Brain microvascular endothelial cell (primary cell): ENCODE data around the gene TNS3.

Source experiments
- DNase-seq: peaks from one replicate; pipeline ENCODE4 v3.0.0-alpha.2; 2020
- H3K27ac ChIP-seq: fragments of 250-450 bp; sonication (Bioruptor Pico); 2 replicates; pipeline ENCODE4 v1.5.1; 2020; ENCODE audit warnings: mild to moderate bottlenecking, moderate library complexity
- H3K27me3 ChIP-seq: fragments of 250-450 bp; sonication (Bioruptor Pico); replicated peaks from 2 replicates; pipeline ENCODE4 v1.5.1; 2020; ENCODE audit warnings: mild to moderate bottlenecking
- H3K36me3 ChIP-seq: fragments of 250-450 bp; sonication (Bioruptor Pico); replicated peaks from 2 replicates; pipeline ENCODE4 v1.5.1; 2020; ENCODE audit warnings: mild to moderate bottlenecking
- H3K4me3 ChIP-seq: 2 replicates; pipeline ENCODE4 v1.5.1; 2011; ENCODE audit warnings: low read depth, mild to moderate bottlenecking, control low read depth, low read length, moderate library complexity
- CTCF ChIP-seq: IDR thresholded peaks from 2 replicates; pipeline ENCODE4 v1.5.1; 2011; ENCODE audit warnings: low read depth, mild to moderate bottlenecking, moderate library complexity, low read length, control low read depth, inconsistent platforms; ENCODE audit errors: missing control alignments
- in situ Hi-C: cut with HindIII; loops from 2 replicates; pipeline ENCODE4 v1.10.0; 2017; ENCODE audit warnings: low sequenced_read_pairs, low pct_ligation_motif_present

Gene TNS3

DNA sequence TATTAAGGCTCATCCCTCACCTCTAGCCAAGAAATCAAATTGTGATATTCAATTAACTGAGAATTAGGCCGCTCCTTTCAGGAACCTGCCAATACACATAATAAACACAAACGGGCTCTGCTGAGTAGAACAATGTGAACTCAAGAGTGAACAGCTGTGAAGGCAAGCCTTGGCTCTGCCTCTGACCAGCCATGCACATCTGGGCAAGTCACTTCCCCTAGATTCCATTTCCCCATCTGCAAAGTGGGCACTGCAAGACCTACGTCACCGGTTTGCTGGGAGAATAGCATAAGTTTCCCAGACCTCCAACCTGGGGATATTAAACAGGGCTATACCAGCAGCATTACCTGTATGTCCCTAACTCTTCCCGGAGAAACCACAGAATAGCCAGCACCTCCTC, 355.2 kb downstream of the TNS3 start:
- DNase-seq: no peak
- in situ Hi-C loops: no loop called here
- no peaks in the 10 kb centered on the region for H3K36me3 ChIP-seq
- H3K27me3 ChIP-seq: no peaks in the 10 kb centered on the region
- no peak for TF ChIP-seq CTCF
- no peak overlapping the region for H3K27ac ChIP-seq
- H3K4me3 ChIP-seq: no peak overlapping the region

DNA sequence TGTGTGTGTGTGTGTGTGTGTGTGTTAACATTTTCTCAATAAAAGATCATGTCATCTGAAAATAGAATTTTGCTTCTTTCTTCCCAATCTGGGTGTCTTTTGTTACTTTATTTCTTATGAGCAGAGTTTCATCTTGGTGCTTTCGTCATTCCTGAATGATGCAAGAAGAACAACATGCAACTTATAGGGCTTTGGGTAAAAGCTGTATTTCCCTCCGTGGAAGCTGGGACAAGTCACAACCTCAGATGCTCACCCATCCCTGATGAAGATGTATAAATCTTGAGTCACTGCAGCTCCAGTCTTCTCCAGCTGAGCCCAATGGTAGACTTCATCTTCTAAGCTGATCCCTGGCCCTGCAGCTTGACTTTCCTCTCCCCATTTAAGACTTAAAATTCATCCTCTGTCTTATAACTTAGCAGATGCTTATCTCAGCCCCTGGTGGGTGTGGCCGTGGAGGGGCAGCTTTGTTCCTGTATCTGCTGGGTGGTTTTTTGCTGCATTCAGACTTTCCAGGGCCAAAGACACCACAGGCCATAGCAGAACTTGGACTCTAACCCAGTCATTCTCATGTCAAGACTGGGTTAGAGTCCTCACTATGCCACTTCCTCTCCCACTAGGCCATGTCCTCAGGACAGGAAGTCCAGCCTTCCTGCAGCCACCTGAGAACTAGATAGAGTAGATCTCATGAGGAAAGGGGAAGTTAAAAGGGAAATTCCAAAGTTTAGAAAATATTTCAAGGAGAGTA, 356.4 kb downstream of the TNS3 start:
- Histone ChIP-seq H3K27ac (no peak overlapping the region), H3K36me3 (no peaks in the 10 kb centered on the region), H3K4me3 (no peak overlapping the region), H3K27me3 (no peaks in the 10 kb centered on the region)
- DNase-seq: no peak
- no peak for TF ChIP-seq CTCF
- in situ Hi-C loops: no loop called here
